Activated T-helper 17 cell treated with anti-CD3 and anti-CD28 coated beads, Interleukin-2, amount 50 U/mL, for 72 hours (primary cell): ENCODE measurements around the gene PLCD1. TPM values are rescaled to one million over a fixed set of nuclear protein-coding genes. Genes with fewer than 3 reads are reported as not detected.
A peak's percentile ranks its signal among the peaks of the same experiment; 100 is the strongest.

Experiments used
- ATAC-seq: fragments of 150-1000 bp; cut with Tn5 transposase; replicated peaks from 2 replicates; pipeline ENCODE4 v1.10.0; 2021; ENCODE audit warnings: mild to moderate bottlenecking, moderate library complexity
- H3K27ac Mint-ChIP-seq: one replicate; pipeline ENCODE4 v1.8.0; 2022; ENCODE audit warnings: mixed read lengths
- H3K27me3 Mint-ChIP-seq: one replicate; pipeline ENCODE4 v1.8.0; 2022; ENCODE audit warnings: mixed read lengths
- H3K36me3 Mint-ChIP-seq: one replicate; pipeline ENCODE4 v1.8.0; 2022; ENCODE audit warnings: low read depth, mild to moderate bottlenecking, mixed read lengths
- H3K4me1 Mint-ChIP-seq: one replicate; pipeline ENCODE4 v1.8.0; 2022; ENCODE audit warnings: mixed read lengths
- H3K4me3 Mint-ChIP-seq: one replicate; pipeline ENCODE4 v1.8.0; 2022; ENCODE audit warnings: mild to moderate bottlenecking, mixed read lengths
- H3K9me3 Mint-ChIP-seq: one replicate; pipeline ENCODE4 v1.8.0; 2022; ENCODE audit warnings: mixed read lengths
- total RNA-seq, 2 donors: library from RNA; stranded (reverse); gene quantifications; one replicate each; pipeline ENCODE4 v1.2.3, GENCODE V29; 2022

Gene PLCD1
- total RNA-seq, 2 donors from 2014 or later, result 17.7 to 24.4 TPM

GRCh38 chr3:37968813-37969595 lies 60.4 kb downstream of the PLCD1 start:
- ATAC-seq, result no peak
- Mint-ChIP-seq H3K27ac (no peak overlapping the region), H3K27me3 (no peaks in the 10 kb centered on the region), H3K4me1 (no peaks in the 10 kb centered on the region), H3K36me3 (no peaks in the 10 kb centered on the region), H3K9me3 (no peaks in the 10 kb centered on the region), H3K4me3 (no peak overlapping the region)

- Mint-ChIP-seq H3K27me3 (no peaks in the 10 kb centered on the region), H3K9me3 (no peaks in the 10 kb centered on the region), H3K4me1 (no peaks in the 10 kb centered on the region), H3K27ac (no peak overlapping the region), H3K36me3 (no peaks in the 10 kb centered on the region), H3K4me3 (no peak overlapping the region)
- no peak for ATAC-seq
Observed at GRCh38 chr3:37968199-37968598, 61.2 kb downstream of the PLCD1 start.

- H3K4me3 Mint-ChIP-seq, result no peak overlapping the region
- H3K9me3 Mint-ChIP-seq, result no peaks in the 10 kb centered on the region
- H3K4me1 Mint-ChIP-seq, result no peaks in the 10 kb centered on the region
- no peaks in the 10 kb centered on the region for H3K36me3 Mint-ChIP-seq
- H3K27me3 Mint-ChIP-seq, result no peaks in the 10 kb centered on the region
- peak; percentile 70 for ATAC-seq
- H3K27ac Mint-ChIP-seq, result no peak overlapping the region
Observed at GRCh38 chr3:37967260-37967881, 62.1 kb downstream of the PLCD1 start.

- Mint-ChIP-seq H3K27ac (no peak overlapping the region), H3K4me1 (no peaks in the 10 kb centered on the region), H3K4me3 (no peak overlapping the region), H3K9me3 (no peaks in the 10 kb centered on the region), H3K36me3 (no peaks in the 10 kb centered on the region), H3K27me3 (no peaks in the 10 kb centered on the region)
- no peak for ATAC-seq
Observed at GRCh38 chr3:37964716-37965115, 64.7 kb downstream of the PLCD1 start.

GRCh38 chr3:37964146-37964545 lies 65.3 kb downstream of the PLCD1 start:
- no peak overlapping the region for H3K27ac Mint-ChIP-seq
- ATAC-seq, result no peak
- H3K4me1 Mint-ChIP-seq, result no peaks in the 10 kb centered on the region
- no peaks in the 10 kb centered on the region for H3K36me3 Mint-ChIP-seq
- no peaks in the 10 kb centered on the region for H3K9me3 Mint-ChIP-seq
- H3K27me3 Mint-ChIP-seq, result no peaks in the 10 kb centered on the region
- no peak overlapping the region for H3K4me3 Mint-ChIP-seq

- no peak overlapping the region for H3K4me3 Mint-ChIP-seq
- H3K27ac Mint-ChIP-seq, result no peak overlapping the region
- no peaks in the 10 kb centered on the region for H3K9me3 Mint-ChIP-seq
- no peaks in the 10 kb centered on the region for H3K27me3 Mint-ChIP-seq
- no peaks in the 10 kb centered on the region for H3K36me3 Mint-ChIP-seq
- H3K4me1 Mint-ChIP-seq, result no peaks in the 10 kb centered on the region
- ATAC-seq, result no peak
Observed at GRCh38 chr3:37963635-37964034, 65.8 kb downstream of the PLCD1 start.

GRCh38 chr3:37963016-37963415 lies 66.4 kb downstream of the PLCD1 start:
- peak overlapping the region; percentile 23 for H3K27ac Mint-ChIP-seq
- no peak overlapping the region for H3K4me3 Mint-ChIP-seq
- no peaks in the 10 kb centered on the region for H3K36me3 Mint-ChIP-seq
- ATAC-seq, result no peak
- H3K9me3 Mint-ChIP-seq, result no peaks in the 10 kb centered on the region
- no peaks in the 10 kb centered on the region for H3K4me1 Mint-ChIP-seq
- no peaks in the 10 kb centered on the region for H3K27me3 Mint-ChIP-seq

GRCh38 chr3:37961622-37962431 lies 67.6 kb downstream of the PLCD1 start:
- H3K4me1 Mint-ChIP-seq, result peaks cover 7% of the 10 kb centered on the region
- H3K27me3 Mint-ChIP-seq, result no peaks in the 10 kb centered on the region
- ATAC-seq, result no peak
- no peaks in the 10 kb centered on the region for H3K36me3 Mint-ChIP-seq
- H3K4me3 Mint-ChIP-seq, result no peak overlapping the region
- no peaks in the 10 kb centered on the region for H3K9me3 Mint-ChIP-seq
- H3K27ac Mint-ChIP-seq, result no peak overlapping the region

- H3K4me3 Mint-ChIP-seq, result peak overlapping the region; percentile 33
- no peaks in the 10 kb centered on the region for H3K36me3 Mint-ChIP-seq
- no peak for ATAC-seq
- no peaks in the 10 kb centered on the region for H3K9me3 Mint-ChIP-seq
- H3K4me1 Mint-ChIP-seq, result peaks cover 12% of the 10 kb centered on the region
- H3K27me3 Mint-ChIP-seq, result no peaks in the 10 kb centered on the region
- peak overlapping the region; percentile 83 for H3K27ac Mint-ChIP-seq
Observed at GRCh38 chr3:37957539-37957936, 71.9 kb downstream of the PLCD1 start.

Other genes starting within 250 kb of the PLCD1 start
- gene CTDSPL, start 167.8 kb downstream of the PLCD1 start, total RNA-seq, result 1 to 10 TPM; 1.5 to 2.3 TPM
- gene VILL, start 38.9 kb downstream of the PLCD1 start, total RNA-seq, result 10 to 100 TPM; 12.7 to 13.4 TPM
- gene DLEC1, start 9.6 kb upstream of the PLCD1 start, total RNA-seq, result 1 to 10 TPM; 1.2 to 2.0 TPM
- 10 to 100 TPM; 67.5 to 82.8 TPM for gene ACAA1, start 107.5 kb upstream of the PLCD1 start, total RNA-seq
- gene MYD88, start 109.0 kb upstream of the PLCD1 start, total RNA-seq, result 10 to 100 TPM; 34.5 to 57.0 TPM
- 10 to 100 TPM; 77.8 to 78.4 TPM for gene OXSR1, start 135.9 kb upstream of the PLCD1 start, total RNA-seq
- gene SLC22A13, start 236.2 kb upstream of the PLCD1 start, total RNA-seq, result 1 to 10 TPM in 1 of 2 donors, under 1 TPM in 1; 0.99 to 1.5 TPM